Kidney capillary endothelial cell (primary cell): ENCODE measurements around the gene IFITM2.
"Not testable (repeated sequence)": the region's sequence is repeated elsewhere in the genome, so short reads cannot be mapped to it uniquely, and the experiment has no call there.

Experiments used
- DNase-seq: peaks from one replicate; pipeline ENCODE4 v3.0.0-alpha.2; 2018; ENCODE audit warnings: low spot score

Gene IFITM2

DNA sequence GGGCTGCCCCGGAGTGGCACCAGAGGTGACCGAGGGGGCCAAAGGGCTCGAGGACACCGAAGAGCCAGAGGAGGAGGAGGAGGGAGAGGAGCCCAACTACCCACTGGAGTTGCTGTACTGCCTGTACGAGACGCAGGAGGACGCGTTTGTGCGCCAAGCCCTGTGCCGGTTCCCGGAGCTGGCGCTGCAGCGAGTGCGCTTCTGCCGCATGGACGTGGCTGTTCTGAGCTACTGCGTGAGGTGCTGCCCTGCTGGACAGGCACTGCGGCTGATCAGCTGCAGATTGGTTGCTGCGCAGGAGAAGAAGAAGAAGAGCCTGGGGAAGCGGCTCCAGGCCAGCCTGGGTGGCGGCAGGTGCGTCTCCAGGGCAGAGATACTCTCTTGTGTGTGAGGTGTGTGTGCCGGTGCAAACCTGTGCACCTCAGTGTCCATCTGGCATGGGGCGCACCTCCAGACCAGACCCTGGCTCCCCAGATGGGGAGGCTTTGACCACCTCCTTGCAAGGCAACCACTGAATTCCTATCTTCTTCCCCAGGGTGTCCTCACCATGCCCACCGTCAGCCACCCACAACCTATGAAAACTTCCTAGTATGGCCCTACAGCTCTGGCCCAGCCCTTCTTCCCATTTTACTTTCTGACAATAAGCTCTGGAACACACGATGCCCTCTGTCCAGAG is 26.0 kb upstream of the IFITM2 start:
- no peak for DNase-seq

DNA sequence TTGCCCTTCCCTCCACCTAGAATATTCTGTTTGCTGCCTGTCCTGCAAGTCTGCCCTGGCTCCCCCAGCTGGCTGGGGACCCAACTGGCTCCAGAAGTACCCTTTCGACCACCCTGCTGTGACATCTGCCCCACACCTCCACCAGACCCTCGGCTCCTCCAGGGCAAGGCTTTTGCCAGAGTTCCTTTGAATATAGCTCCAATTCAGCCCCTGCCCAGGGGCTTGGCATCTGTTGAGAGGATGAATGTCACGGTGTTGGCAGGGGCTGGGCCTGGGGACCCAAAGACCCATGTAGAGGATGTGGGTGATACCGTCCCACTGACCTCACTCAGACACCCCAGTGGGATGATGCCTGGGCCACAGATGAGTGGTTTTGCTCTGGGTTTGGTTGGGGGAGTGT is 25.4 kb upstream of the IFITM2 start:
- DNase-seq: no peak

DNA sequence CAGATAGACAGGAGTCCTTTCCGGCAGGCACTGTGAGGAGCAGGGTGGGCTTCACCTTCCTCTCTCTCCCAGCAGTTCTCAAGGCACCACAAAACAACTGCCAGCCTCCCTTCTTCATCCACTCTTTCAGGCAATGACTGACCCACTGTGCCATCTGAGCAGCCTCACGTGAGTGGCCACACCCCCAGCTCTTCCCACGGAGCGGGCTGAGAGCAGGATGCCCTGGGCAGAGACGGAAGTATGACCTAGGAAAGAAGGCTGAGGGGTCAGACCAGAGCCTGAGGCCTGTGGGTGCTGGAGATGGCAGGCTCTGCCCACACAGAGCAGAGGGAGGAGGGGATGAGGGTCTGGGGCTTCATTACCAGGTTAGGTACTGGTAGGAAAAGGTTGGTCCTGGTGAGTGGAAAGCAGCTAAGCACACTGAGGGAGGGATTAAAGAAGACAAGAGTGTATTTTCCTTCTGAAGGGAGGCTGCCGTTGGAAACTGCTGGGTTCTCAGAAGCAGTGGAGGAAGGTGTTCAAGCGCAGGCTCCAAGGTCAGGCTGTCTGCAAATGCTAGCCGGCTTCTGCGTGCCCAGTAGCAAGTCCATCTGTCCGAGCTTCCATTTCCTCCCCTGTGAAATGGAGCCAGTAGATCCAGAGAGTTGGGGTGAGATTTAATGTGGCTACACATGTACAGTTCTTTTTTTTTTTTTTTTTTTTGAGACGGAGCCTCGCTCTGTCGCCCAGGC is 24.8 kb upstream of the IFITM2 start:
- DNase-seq: no peak

DNA sequence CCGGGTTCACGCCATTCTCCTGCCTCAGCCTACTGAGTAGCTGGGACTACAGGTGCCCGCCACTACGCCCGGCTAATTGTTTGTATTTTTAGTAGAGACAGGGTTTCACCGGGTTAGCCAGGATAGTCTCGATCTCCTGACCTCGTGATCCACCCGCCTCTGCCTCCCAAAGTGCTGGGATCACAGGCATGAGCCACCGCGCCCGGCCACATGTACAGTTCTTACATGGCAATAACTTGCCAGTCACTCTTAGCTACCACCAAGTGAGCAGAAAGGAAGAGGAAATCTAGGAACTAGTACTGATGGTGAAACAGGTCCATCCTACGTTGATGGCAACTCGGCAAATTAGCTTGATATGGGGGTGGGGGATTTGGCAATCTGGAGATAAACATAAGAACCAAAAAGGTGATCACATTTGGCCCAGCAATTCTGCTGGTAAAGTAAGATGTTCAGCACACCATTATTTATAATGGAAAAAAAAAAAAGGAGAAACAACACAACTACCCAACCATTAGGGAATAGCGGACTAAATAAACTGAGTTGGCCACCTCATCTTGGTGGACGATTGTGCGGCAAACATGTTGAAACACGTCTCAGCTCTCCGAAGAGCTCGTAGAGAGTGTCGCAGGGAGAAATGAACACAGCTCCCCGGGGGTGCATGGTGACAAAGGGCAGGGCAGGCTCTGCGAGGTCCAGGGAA is 24.1 kb upstream of the IFITM2 start:
- no peak for DNase-seq

DNA sequence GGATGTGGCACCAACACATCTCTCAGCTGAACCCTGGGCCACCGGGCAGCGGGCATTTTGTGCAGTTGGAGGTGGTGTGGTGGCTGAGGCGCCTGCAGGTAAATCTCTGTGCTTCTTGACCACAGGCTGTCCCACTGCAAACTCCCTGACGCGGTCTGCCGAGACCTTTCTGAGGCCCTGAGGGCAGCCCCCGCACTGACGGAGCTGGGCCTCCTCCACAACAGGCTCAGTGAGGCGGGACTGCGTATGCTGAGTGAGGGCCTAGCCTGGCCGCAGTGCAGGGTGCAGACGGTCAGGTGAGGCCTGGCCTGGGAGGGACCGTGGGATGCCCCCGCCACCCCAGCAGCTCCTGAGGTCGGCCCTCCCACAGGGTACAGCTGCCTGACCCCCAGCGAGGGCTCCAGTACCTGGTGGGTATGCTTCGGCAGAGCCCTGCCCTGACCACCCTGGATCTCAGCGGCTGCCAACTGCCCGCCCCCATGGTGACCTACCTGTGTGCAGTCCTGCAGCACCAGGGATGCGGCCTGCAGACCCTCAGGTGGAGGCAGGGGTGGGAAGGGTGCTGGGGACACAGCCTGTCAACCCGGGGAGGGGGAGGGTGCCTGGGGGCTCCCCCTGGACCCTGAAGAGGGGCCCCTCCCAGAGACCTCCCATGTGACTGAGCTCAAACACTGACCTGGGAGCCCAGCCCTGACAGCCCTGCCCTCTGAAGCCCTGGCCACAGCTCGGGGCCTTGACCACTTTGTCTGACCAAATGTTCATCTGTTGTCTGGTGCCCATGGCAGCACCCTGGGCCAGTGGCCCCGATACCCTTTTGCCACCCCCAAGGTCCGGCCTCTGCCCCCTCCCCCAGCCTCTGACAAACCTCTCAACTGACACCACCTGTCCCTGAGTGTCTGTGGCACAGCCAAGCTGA is 23.3 kb upstream of the IFITM2 start:
- no peak for DNase-seq

DNA sequence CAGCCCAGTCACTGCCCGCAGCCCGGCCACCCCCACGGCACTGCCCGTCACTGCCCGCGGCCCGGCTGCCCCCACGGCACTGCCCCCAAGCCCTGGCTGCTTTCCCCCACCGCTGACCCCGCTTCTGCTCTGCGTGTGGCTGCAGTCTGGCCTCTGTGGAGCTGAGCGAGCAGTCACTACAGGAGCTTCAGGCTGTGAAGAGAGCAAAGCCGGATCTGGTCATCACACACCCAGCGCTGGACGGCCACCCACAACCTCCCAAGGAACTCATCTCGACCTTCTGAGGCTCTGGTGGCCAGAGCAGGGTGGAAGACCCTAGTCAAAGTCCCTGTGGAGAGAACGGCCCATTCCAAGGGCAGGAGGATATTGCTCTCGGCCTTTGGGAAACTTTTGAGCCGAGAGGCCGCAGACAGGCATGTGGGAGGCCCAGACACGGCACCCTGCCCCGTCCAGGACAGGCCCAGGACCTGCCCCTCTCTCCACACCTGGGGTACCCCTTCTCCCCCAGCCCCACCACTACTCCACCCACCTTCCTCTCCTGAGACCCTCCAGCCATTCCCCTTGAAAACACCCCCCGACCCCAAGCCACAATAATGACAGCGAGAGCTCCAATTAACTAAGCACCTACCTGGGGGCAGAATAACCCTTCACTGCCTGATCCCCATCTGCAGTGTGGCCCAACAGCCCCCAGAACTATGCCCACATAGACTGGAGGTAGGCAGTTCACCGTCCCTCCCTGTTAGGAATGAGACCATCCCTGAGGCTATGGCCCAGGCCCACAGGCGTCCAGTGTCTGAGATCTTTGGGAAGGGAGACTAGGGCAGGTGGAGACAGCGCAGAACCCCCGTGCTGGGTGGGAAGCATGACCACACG is 22.4 kb upstream of the IFITM2 start:
- DNase-seq: no peak

DNA sequence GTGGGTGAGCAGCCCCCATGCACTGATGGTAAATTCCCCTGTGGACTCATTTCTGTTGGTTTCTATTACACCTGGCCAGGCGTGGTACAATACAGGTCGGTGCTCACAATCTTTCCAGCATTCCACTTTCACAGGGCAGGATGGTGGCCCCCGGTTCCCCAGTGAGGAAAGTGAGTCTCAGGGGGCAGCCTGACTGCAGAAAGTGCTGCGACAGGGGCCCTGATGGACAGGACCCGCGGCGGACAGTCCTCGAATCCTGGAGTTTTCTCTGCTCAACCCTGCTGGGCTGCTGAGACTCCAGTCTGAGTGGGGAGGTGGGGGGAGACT is 21.8 kb upstream of the IFITM2 start:
- DNase-seq: no peak

DNA sequence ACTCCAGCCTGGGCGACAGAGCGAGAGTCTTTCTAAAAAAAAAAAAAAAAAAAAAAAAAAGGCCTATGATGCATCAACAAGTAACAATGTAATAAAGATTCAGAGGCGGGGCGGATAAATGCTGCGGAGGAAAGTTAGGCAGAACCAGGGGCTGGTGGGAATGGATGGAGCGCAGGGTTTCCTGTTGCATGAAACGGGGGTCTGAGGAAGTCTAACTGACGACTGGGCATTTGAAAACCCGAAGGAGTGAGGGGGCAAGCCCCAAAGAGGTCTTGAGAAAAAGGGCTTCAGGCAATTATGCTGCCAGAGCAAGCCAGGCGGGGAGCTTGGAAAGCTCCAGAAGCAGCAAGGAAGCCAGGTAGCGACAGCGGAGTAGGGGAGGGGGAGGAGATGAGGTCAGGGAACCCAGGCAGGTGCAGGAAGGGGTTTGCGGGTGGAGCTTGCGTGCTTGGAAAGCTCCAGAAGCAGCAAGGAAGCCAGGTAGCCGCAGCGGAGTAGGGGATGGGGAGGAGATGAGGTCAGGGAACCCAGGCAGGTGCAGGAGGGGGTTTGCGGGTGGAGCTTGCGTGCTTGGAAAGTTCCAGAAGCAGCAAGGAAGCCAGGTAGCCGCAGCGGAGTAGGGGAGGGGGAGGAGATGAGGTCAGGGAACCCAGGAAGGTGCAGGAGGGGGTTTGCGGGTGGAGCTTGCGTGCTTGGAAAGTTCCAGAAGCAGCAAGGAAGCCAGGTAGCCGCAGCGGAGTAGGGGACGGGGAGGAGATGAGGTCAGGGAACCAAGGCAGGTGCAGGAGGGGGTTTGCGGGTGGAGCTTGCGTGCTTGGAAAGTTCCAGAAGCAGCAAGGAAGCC is 20.4 kb upstream of the IFITM2 start:
- DNase-seq: not testable (repeated sequence)

DNA sequence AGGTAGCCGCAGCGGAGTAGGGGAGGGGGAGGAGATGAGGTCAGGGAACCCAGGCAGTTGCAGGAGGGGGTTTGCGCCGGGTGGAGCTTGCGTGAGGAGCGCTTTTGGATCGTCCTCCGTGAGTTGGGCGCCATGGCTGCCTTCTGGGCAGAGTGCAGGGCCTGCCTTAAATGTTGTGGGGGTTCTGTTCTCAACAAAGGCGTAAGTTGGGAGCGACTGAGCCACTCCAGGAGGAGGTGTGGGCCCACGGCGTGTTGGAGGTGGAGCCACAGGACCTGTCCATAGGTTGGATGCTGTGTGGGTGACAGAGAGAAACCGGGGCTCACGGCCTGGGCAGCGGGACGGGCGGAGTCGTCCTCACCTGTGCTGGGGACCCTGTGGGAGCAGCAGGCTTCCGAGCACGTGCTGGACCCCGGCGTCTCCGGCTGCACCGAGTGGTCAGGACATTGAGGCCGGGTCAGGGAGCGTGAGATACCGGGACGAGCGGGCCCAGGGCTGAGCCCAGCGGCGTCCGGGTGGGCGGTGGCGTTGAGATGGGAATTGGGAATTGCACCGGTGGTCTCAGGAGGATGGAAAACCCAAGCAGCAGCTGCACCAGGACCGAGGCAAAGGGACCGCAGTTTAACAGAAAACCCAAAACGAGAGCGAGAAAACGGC is 19.7 kb upstream of the IFITM2 start:
- DNase-seq: no peak

DNA sequence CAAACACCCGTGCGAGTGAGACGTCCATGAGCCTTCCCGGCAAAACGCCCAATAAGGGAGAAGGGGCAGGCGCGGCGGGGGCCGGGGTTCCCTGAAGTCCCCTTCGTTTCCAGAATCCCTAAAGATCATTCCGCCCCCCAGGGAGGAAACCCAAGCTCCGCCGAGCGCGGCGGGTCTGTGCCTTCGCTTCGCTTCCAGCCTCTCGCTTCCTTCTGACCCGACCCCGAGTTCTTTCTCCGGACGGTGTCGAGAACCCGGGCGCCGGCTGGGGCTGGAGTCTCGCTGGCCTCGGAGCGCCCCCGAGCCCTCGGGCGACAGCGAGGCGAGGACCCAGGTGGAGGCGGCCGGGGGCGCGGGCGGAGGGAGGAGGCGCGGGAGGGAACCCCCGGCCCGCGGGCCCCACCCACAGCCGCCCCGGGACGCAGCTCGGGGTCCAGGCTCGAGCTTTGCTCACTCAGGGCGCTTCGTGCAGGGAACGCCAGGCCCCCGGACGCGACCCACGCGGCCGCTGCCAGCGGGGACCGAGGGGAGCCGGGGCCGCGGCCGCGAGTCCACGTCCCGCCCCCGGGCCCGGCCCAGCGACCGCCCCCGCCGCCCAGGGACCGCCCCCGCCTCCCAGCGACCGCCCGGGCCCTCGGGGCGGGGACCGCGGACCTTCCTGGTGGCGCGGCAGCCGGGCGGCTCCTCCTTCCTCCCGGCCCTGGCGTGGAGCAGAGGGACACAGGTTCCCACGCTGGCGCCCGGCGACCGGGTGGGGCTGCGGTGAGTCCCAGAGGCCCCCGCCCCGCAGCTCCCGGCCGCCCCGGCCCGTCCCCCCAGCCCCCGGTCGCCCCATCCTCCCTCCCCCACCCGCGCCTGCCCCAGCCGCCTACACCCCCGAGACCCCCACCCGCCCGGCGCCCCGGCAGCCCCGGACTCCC is 18.9 kb upstream of the IFITM2 start, which contains the start of gene PGGHG:
TSS of gene PGGHG (plus strand) at position 649 of the 920 bp plus-strand sequence. CDS start 691 bp downstream, outside the sequence.
- no peak for DNase-seq

DNA sequence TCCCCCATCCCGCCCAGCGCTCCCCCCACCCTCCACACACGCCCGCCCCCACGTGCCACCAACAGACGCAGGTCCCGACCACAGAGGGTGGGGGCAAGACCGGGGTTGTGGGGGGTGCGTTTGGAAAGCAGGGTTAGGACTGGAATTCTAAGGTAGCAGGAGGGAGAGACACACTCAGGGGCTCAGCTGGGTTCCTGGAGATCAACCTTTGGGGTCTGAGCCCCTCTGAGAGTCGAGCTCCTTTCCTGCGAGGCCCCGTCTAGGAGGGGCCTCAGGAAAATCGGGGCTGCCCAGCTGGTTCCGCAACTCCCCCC is 18.3 kb upstream of the IFITM2 start:
- no peak for DNase-seq

DNA sequence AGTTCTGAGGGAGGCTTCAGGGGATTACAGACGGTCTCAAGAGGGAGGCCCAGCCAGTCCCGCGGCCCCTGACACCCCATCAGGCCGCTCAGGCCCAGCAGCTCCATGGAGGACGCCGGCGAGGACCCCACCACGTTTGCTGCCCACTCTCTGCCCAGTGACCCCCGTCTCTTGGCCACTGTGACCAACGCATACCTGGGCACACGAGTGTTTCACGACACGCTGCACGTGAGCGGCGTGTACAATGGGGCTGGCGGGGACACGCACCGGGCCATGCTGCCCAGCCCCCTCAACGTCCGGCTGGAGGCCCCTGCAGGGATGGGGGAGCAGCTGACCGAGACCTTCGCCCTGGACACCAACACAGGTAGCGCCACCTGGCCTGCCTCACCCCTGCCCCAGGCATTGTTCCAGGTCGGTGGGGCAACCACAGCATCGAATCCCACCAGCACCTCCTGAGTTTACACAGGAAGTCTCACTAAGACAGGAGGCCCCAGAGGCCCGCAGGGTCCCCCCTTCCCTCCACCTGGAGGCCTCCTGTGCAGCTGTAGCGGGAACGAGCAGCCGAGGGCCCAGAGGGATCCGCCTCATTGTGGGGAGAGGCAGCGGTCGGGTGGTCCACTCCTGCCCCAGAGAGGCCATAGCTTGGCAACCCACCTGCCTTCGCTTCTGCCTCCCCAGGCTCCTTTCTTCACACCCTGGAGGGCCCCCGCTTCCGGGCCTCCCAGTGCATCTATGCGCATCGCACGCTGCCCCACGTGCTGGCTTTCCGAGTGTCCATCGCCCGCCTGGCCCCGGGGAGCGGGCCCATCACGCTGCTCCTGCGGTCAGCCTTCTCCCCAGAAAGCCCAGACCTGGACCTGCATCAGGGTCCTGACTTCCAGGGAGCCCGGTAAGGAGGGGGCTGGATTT is 17.6 kb upstream of the IFITM2 start:
- no peak for DNase-seq

DNA sequence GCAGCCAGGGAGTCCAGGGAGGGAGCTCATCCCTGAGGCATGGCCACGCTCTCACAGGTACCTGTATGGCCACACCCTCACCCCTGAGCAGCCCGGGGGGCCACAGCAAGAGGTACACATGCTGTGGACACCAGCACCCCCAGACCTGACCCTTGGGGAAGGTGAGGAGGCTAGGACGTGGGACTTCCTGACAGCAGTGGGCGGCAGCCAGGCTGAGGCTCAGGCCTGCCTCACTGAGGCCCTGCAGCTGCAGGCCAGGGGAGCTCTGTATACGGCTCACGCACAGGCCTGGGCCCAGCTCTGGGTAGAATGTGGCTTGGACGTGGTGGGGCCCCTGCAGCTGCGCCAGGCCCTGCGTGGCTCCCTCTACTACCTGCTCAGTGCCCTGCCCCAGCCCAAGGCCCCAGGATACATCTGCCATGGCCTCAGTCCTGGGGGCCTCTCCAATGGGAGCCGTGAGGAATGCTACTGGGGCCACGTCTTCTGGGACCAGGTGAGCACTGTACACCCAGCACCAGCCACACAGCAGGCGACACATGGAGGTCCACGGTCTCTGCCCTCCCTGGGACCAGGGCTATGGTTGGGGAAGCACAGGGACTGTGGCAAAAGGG is 16.9 kb upstream of the IFITM2 start:
- no peak for DNase-seq

DNA sequence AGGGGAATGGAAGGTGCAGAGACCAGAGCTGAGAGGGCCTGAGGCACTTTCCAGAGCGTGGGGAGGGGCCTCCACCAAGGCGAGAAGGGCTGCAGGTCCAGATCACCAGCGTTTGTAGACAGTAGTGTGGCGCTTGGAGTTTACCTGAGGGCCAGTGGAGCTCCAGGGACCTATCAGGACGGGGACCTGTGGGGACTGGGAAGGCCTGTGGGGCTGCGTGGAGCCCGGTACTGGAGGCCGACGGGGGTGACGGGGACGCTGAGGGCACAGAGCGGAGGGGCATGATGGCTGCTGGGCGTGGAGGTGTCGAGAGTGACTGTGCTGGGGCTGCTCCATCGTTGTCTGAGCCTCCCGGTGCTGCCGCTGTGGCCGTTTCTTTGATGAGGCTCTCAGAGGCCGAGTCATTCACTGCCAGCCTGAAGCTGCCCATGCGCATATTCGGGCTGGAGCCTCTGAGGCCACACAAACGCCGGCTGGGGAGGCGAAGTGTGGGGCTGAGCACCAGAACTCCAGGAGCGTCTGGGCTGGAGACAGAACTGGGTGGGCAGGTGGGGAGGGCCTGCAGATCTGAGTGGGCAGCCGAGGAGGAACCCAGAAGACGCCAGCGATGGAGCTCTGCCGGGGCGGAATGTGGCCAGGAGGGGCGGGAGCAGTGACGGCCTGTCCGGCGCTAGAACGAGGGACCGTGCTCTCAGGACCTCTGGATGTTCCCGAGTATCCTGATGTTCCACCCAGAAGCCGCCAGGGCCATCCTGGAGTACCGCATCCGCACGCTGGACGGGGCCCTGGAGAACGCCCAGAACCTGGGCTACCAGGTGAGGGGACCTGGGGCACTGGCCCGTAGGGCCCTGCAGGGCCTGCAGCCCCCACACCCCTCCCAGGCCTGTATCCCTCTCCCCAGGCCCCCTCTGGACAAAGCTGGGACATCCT is 16.1 kb upstream of the IFITM2 start:
- no peak for DNase-seq

DNA sequence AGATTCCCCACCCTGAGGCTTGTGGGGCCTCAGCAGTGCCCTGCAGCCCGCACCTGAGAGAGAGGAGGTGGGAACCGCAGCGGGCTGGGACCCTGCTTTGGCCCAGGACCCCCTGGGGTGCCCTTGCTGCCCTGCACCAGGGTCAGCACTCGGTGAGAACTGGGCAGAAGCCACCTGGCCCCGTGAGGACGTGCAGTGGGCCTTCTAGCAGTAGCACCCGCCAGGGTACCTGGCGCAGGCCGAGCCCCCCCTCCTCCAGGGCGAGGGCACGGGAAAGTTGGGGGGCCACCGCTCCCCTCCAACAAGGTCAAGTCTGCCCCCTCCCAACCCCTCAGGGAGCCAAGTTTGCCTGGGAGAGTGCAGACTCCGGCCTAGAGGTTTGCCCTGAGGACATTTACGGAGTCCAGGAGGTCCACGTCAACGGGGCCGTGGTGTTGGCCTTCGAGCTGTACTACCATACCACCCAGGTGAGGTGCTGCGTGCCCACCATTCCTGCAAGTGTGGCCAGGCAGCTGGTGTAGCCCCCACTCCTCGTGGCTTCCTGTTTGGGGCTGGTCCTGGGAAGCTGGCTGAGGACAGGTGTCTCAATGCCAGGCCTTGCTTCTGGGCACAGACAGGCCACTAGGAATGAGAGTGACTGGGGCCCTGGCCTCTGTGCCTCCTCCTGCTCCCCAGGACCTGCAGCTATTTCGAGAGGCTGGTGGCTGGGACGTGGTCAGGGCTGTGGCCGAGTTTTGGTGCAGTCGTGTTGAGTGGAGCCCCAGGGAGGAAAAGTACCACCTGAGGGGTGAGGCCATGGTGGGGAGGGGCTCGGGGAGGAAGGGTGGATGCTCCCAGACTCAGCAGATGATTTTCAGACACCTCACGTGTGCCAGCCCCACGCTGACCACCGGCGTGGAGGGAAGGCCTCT is 15.2 kb upstream of the IFITM2 start:
- DNase-seq: no peak
